NCI-H82 treated with DMSO at 0.1 percent for 48 hours (cell line): ENCODE measurements around the gene PRSS21.

Experiments
- DNase-seq: peaks from one replicate; lab custom pipeline; 2025; ENCODE audit not compliant: unreplicated experiment; lab: John Stamatoyannopoulos, UW

The PRSS21 gene

GRCh38 chr16:2822496-2822895 is 5.5 kb downstream of the PRSS21 start:
- no peak for DNase-seq

- DNase-seq = no peak
Observed at GRCh38 chr16:2824626-2825025, 7.6 kb downstream of the PRSS21 start.

- no peak for DNase-seq
Observed at GRCh38 chr16:2825049-2825742, 8.2 kb downstream of the PRSS21 start.

- DNase-seq = no peak
Observed at GRCh38 chr16:2825906-2826305, 8.9 kb downstream of the PRSS21 start.

- no peak for DNase-seq
Observed at GRCh38 chr16:2826591-2827373, 9.7 kb downstream of the PRSS21 start.

- no peak for DNase-seq
Observed at GRCh38 chr16:2827374-2827791, 10.3 kb downstream of the PRSS21 start.

GRCh38 chr16:2827831-2828520 is 10.9 kb downstream of the PRSS21 start:
- no peak for DNase-seq

GRCh38 chr16:2828521-2828840 is 11.4 kb downstream of the PRSS21 start:
- DNase-seq = no peak

- DNase-seq = no peak
Observed at GRCh38 chr16:2828876-2829430, 11.9 kb downstream of the PRSS21 start.

- no peak for DNase-seq
Observed at GRCh38 chr16:2829501-2830354, 12.7 kb downstream of the PRSS21 start, which contains the start of gene ZG16B. Gene ZG16B (plus strand): TSS chr16:2830303. CDS start chr16:2830442, 139 bp downstream.

- DNase-seq = no peak
Observed at GRCh38 chr16:2830355-2830695, 13.3 kb downstream of the PRSS21 start.

GRCh38 chr16:2831203-2831602 is 14.2 kb downstream of the PRSS21 start:
- DNase-seq = no peak

GRCh38 chr16:2833776-2834175 is 16.7 kb downstream of the PRSS21 start:
- no peak for DNase-seq

GRCh38 chr16:2834968-2835367 is 17.9 kb downstream of the PRSS21 start:
- DNase-seq = no peak

GRCh38 chr16:2835638-2836493 is 18.8 kb downstream of the PRSS21 start:
- no peak for DNase-seq

GRCh38 chr16:2836646-2837508 is 19.8 kb downstream of the PRSS21 start:
- no peak for DNase-seq

- DNase-seq = no peak
Observed at GRCh38 chr16:2838928-2839327, 21.9 kb downstream of the PRSS21 start.

- DNase-seq = no peak
Observed at GRCh38 chr16:2839650-2840450, 22.8 kb downstream of the PRSS21 start.
